Astrocyte (in vitro differentiated cells and primary cell): ENCODE measurements around the gene CDH24. TPM values are rescaled to one million over a fixed set of nuclear protein-coding genes. Genes with fewer than 3 reads are reported as not detected.

Source experiments
- DNase-seq: peaks from one replicate; pipeline ENCODE4 v3.0.0-alpha.2; 2010; ENCODE audit warnings: low read depth
- FAIRE-seq: peaks from 2 replicates; lab custom pipeline; 2011; peaks lifted over from hg19 to GRCh38; lab: Jason Lieb, UNC
- H2AFZ ChIP-seq: 2 replicates; pipeline ENCODE4 v1.6.0; 2012; ENCODE audit warnings: low read depth, low read length, inconsistent platforms
- H3K27ac ChIP-seq: 2 replicates; pipeline ENCODE4 v1.5.1; 2011; ENCODE audit warnings: low read depth, low read length, inconsistent platforms
- H3K27me3 ChIP-seq: 2 replicates; pipeline ENCODE4 v1.6.0; 2011; ENCODE audit warnings: low read length, inconsistent platforms; ENCODE audit not compliant: insufficient read depth
- H3K36me3 ChIP-seq: 2 replicates; pipeline ENCODE4 v1.5.1; 2011; ENCODE audit warnings: low read length, inconsistent platforms; ENCODE audit not compliant: insufficient read depth
- H3K4me1 ChIP-seq: 2 replicates; pipeline ENCODE4 v1.5.1; 2011; ENCODE audit warnings: low read length, inconsistent platforms; ENCODE audit not compliant: insufficient read depth
- H3K4me2 ChIP-seq: 2 replicates; pipeline ENCODE4 v1.6.0; 2012; ENCODE audit warnings: low read length, inconsistent platforms
- H3K4me3 ChIP-seq: 2 replicates; pipeline ENCODE4 v1.5.1; 2011; ENCODE audit warnings: low read depth, mild to moderate bottlenecking, low read length, inconsistent platforms; ENCODE audit not compliant: insufficient read depth
- H3K79me2 ChIP-seq: 2 replicates; pipeline ENCODE4 v1.6.0; 2012; ENCODE audit warnings: mild to moderate bottlenecking, low read length, inconsistent platforms; ENCODE audit not compliant: insufficient read depth
- H3K9ac ChIP-seq: 2 replicates; pipeline ENCODE4 v1.6.0; 2012; ENCODE audit warnings: mild to moderate bottlenecking, low read length, inconsistent platforms
- H3K9me3 ChIP-seq: 2 replicates; pipeline ENCODE4 v1.5.1; 2012; ENCODE audit warnings: low read depth, mild to moderate bottlenecking, low read length, inconsistent platforms; ENCODE audit not compliant: insufficient read depth
- H4K20me1 ChIP-seq: 2 replicates; pipeline ENCODE4 v1.6.0; 2012; ENCODE audit warnings: low read length, inconsistent platforms; ENCODE audit not compliant: insufficient read depth
- H3K27ac Mint-ChIP-seq: one replicate; pipeline ENCODE4 v1.8.0; 2021; ENCODE audit warnings: mild to moderate bottlenecking, mixed read lengths; ENCODE audit not compliant: unreplicated experiment
- H3K27me3 Mint-ChIP-seq: one replicate; pipeline ENCODE4 v1.8.0; 2021; ENCODE audit warnings: low read depth, mixed read lengths; ENCODE audit not compliant: unreplicated experiment
- H3K36me3 Mint-ChIP-seq: one replicate; pipeline ENCODE4 v1.8.0; 2021; ENCODE audit warnings: low read depth, mixed read lengths; ENCODE audit not compliant: unreplicated experiment
- H3K4me1 Mint-ChIP-seq: one replicate; pipeline ENCODE4 v1.8.0; 2021; ENCODE audit warnings: low read depth, mixed read lengths; ENCODE audit not compliant: unreplicated experiment
- H3K4me3 Mint-ChIP-seq: one replicate; pipeline ENCODE4 v1.8.0; 2021; ENCODE audit warnings: mild to moderate bottlenecking, moderate library complexity, mixed read lengths; ENCODE audit not compliant: unreplicated experiment
- H3K9me3 Mint-ChIP-seq: one replicate; pipeline ENCODE4 v1.8.0; 2021; ENCODE audit warnings: mild to moderate bottlenecking, mixed read lengths; ENCODE audit not compliant: unreplicated experiment
- CTCF ChIP-seq: IDR thresholded peaks from 2 replicates; pipeline ENCODE4 v1.5.1; 2011; ENCODE audit warnings: low read depth, mild to moderate bottlenecking, inconsistent platforms, low read length, moderate library complexity; ENCODE audit not compliant: insufficient read depth
- EZH2 ChIP-seq: IDR thresholded peaks from 2 replicates; pipeline ENCODE4 v1.6.1; 2012; ENCODE audit warnings: mild to moderate bottlenecking, low read length, inconsistent platforms; ENCODE audit not compliant: insufficient read depth
- total RNA-seq: library from RNA; stranded (reverse); gene quantifications from 2 replicates; pipeline ENCODE4 v1.2.1, GENCODE V29; 2021

The CDH24 gene
- total RNA-seq, 1 donor from 2014 or later, result 22.2 TPM

- peak overlapping the region; percentile 23 for H3K4me2 ChIP-seq
- peaks cover 8% of the 10 kb centered on the region for H3K4me1 ChIP-seq
- no peak overlapping the region for H3K27ac ChIP-seq
- H3K27me3 ChIP-seq, result no peaks in the 10 kb centered on the region
- H3K9me3 ChIP-seq, result no peaks in the 10 kb centered on the region
- peaks cover 23% of the 10 kb centered on the region for H3K36me3 Mint-ChIP-seq
- H2AFZ ChIP-seq, result no peak overlapping the region
- no peaks in the 10 kb centered on the region for H3K27me3 Mint-ChIP-seq
- FAIRE-seq (no peak), DNase-seq (no peak)
- TF ChIP-seq EZH2, result no peak
- TF ChIP-seq CTCF, result no peak
- peaks cover 2% of the 10 kb centered on the region for H3K9me3 Mint-ChIP-seq
- H3K4me3 Mint-ChIP-seq, result no peak overlapping the region
- peaks cover 47% of the 10 kb centered on the region for H4K20me1 ChIP-seq
- H3K4me3 ChIP-seq, result no peak overlapping the region
- peaks cover 20% of the 10 kb centered on the region for H3K4me1 Mint-ChIP-seq
- no peak overlapping the region for H3K9ac ChIP-seq
- peaks cover 22% of the 10 kb centered on the region for H3K36me3 ChIP-seq
- H3K27ac Mint-ChIP-seq, result peak overlapping the region; percentile 8
- peaks cover 15% of the 10 kb centered on the region for H3K79me2 ChIP-seq
Observed at GRCh38 chr14:23025151-23025814, 32.0 kb downstream of the CDH24 start.

- H3K27me3 Mint-ChIP-seq, result no peaks in the 10 kb centered on the region
- Histone ChIP-seq H3K4me3 (no peak overlapping the region), H3K36me3 (peaks cover 22% of the 10 kb centered on the region), H3K4me1 (peaks cover 8% of the 10 kb centered on the region), H2AFZ (no peak overlapping the region), H3K79me2 (peaks cover 14% of the 10 kb centered on the region), H3K9me3 (no peaks in the 10 kb centered on the region), H3K9ac (no peak overlapping the region), H3K27ac (no peak overlapping the region), H3K27me3 (no peaks in the 10 kb centered on the region), H3K4me2 (no peak overlapping the region), H4K20me1 (peaks cover 47% of the 10 kb centered on the region)
- FAIRE-seq (no peak), DNase-seq (no peak)
- peaks cover 2% of the 10 kb centered on the region for H3K9me3 Mint-ChIP-seq
- H3K4me3 Mint-ChIP-seq, result no peak overlapping the region
- H3K27ac Mint-ChIP-seq, result peak overlapping the region; percentile 8
- no peak for TF ChIP-seq CTCF
- no peak for TF ChIP-seq EZH2
- peaks cover 20% of the 10 kb centered on the region for H3K4me1 Mint-ChIP-seq
- H3K36me3 Mint-ChIP-seq, result peaks cover 23% of the 10 kb centered on the region
Observed at GRCh38 chr14:23024612-23025075, 32.7 kb downstream of the CDH24 start.

GRCh38 chr14:23023795-23024152 lies 33.5 kb downstream of the CDH24 start:
- Mint-ChIP-seq H3K4me1 (peaks cover 18% of the 10 kb centered on the region), H3K4me3 (no peak overlapping the region), H3K27ac (no peak overlapping the region), H3K36me3 (peaks cover 19% of the 10 kb centered on the region), H3K27me3 (no peaks in the 10 kb centered on the region), H3K9me3 (no peaks in the 10 kb centered on the region)
- DNase-seq, result no peak
- Histone ChIP-seq H3K27ac (no peak overlapping the region), H3K27me3 (no peaks in the 10 kb centered on the region), H3K4me2 (no peak overlapping the region), H4K20me1 (peaks cover 39% of the 10 kb centered on the region), H3K9ac (no peak overlapping the region), H3K79me2 (peaks cover 7% of the 10 kb centered on the region), H3K36me3 (peaks cover 15% of the 10 kb centered on the region), H3K9me3 (no peaks in the 10 kb centered on the region), H3K4me1 (peaks cover 8% of the 10 kb centered on the region), H2AFZ (no peak overlapping the region), H3K4me3 (no peak overlapping the region)
- no peak for FAIRE-seq
- TF ChIP-seq EZH2 (no peak), CTCF (no peak)
